NCI-H345 treated with DMSO at 0.1 percent for 48 hours (cell line): ENCODE measurements around the gene ACSL4.
"Not testable (repeated sequence)": the region's sequence is repeated elsewhere in the genome, so short reads cannot be mapped to it uniquely, and the experiment has no call there.

Source experiments
- DNase-seq: peaks from one replicate; lab custom pipeline; 2025; ENCODE audit not compliant: unreplicated experiment; lab: John Stamatoyannopoulos, UW

Gene ACSL4

DNA sequence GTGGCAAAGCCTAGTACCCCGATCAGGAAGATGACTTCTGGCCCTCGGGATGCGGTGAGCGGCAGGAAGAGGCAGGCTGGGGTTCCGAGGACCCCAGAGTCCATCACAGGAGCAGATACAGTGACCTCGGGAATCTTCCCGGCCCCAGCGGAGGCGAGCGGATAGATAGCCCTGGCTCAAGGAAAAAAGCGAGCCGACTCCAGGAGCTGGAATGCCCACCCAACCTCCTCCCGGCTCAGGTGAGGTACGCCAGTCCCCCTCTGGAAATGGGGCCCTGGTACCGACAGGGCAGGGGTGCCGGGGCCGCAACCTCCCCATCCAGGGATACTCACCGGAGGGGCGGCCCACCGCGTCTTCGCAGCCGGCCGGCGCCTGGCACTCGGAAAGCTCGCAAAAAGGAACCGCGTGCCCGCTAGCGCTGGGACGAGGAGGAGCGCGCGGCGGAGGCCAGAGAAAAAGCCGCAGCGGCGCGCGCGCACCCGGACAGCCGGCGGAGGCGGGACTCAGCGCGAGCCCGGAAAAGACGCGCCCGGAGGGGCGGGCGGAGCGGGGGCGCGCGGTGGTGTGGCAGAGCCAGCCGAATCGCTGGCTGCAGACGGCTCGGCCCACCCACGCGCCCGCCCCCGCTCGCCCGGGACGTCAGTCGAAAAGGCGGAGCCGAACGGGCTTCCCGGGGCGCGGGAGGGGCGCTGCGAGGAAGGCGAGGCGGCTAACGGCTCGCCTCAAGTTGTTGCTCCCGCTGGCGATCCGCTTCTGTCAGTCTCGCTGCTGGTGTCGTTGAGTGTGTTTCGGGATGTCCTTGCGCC, at the start of gene ACSL4:
Gene ACSL4, minus strand, starts transcription at position 451 of the 806 bp plus-strand sequence. CDS start 49,894 bp downstream, outside the sequence.
- peak; percentile 76 for DNase-seq

DNA sequence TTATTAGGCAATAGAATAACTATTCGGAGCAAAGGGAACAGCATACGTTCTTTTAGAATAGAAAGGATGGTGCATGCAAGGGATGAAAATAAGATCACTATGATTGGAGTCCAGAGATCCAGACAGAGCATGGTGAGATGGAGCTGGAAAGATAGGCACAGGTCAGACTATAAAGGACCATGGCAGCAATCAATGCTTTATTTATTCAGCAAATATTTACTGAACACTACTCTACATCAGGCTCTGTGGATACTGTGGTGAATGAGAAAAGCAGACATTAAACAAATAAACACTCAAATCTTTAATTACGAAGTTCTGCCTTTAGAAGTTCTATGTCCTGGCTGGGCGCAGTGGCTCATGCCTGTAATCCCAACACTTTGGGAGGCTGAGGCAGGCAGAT, 44.7 kb upstream of the ACSL4 start:
- DNase-seq: no peak

DNA sequence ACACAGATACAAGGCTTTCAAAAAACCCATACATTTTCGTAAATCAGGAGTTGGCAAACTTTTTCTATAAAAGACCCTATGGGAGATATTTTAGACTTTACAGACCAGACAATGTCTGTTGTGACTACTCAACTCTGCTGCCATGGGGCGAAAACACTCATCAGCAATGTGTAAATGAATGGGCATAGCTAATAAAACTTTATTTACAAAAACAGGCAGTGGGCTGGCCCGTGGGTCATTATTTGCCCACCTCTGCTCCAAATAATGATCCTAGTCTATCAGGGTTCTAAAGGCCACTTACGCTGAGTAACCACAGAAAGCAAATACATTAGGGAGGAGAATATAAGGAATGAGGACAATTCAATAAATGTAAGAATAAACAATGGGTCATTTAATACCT, 43.9 kb upstream of the ACSL4 start:
- no peak for DNase-seq

DNA sequence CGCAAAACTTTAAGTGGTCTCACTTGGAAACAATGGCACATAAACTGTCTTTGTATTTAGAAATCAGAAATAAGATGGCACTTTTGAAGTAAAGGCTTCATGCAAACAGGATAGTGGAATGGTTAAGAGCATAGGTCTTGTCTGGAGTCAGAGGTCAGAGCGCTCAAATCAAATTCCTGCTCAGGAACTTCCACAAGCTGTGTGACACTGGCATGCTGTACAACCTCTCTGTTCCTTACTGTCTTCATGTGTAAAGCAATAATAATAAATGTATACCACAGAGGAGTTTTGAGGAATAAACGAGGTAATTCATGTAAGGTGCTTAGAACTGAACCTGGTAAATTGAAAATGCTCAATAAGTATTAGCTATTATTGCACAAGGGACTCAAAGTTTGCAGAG, 43.4 kb upstream of the ACSL4 start:
- no peak for DNase-seq

DNA sequence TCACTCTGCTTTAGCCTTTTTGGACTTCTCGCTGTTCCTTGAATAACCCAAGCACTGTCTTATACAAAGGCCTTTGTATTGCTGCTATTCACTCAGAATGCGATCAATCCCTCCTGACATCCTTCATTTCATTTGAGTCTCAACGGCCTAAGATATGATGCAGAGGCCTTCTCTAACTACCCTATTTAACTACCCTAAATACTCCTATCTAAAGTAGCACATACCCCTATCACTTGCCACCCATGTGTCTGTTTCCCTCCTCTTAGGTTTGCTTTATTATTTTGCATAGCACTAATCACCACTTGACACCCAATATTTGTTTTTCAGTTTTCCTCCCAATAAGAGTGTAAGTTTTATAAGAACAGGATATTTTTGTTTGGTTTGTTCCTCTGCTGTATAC, 42.3 kb upstream of the ACSL4 start:
- no peak for DNase-seq

DNA sequence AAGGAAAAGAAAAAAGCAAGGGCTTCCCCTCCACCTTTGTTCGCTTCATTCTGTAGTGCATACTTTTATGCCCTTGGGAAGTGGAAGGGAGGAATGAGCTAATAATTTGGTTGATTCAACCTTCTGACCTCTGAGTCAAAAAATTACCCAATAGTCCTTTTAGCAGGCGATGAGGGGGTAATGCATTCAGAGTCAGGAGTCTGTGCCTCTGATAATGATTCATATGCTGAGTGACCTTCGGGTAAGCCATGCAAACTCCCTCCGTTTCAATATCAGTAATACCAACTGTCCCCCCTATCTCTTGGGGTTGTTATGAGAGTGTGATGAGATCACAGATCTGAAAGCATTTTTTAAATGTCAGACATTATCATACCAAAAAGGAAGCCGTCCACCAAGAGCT, 41.6 kb upstream of the ACSL4 start:
- DNase-seq: no peak

DNA sequence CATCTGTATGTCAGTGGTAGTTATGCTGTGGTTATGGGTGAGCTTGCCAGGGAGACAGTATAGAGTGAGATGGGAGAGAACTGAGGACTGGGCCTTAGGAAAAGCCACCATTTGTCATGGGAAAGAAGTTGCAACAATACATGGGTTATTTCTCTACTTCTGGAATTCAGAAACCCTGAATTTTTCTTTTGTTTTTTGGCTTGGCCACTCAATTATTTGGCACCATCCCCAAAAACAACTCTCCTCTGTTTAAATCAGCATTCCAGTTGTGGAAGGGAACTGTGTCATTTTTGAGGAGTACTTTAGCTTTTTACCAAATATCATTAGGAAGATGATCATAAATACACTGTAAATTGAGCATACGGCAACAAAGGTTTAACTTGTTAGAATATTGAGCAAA, 41.1 kb upstream of the ACSL4 start:
- no peak for DNase-seq

DNA sequence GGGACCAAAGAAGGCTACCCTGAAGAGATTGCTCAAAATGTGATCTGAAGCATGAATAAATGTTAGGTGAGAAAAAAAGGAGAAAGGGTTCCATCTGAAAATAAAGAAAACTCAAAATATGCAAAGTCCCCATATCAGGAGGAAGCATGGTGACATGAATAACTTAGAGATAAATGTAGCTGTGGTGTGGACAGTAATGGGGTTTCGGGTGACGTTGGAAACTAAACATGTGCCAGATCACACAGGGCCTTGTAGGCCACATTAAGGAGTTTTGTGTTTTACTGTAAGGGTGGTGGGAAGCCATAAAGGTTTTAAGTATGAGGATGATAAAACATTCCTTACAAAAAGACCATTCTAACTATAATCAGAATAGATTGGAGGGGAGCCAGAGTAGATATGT, 40.3 kb upstream of the ACSL4 start:
- DNase-seq: no peak

DNA sequence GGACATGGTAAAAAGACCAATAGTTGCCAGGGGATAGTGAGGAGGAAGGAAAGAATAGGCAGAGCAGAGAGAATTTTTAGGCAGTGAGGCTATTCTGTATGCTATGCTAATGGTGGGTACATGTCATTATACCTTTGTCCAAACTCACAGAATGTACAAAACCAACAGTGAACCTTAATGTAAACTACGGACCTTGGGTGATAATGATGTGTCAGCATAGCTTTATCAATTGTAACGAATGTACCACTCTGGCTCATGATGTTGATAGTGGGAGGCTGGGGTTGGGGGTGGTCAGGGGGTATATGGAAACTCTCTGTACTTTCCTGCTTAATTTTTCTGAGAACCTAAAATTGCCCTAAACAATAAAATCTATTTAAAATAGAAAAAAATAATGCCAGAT, 37.7 kb upstream of the ACSL4 start:
- DNase-seq: no peak

DNA sequence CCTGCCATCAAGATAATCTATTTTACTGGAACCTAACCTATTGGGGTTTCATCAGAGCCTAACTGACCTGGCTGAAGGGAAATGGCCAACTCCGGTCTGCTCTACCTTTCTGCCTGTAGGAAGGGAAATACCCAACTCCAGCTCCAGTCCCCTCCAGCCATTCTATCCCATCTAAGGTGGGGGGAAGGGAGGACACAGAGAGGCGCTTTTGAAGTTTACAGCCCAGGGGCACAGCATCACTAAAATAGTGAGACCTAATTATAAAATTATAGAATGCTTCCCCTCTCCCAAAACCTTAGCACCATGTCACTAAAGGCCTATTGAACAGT, 27.8 kb upstream of the ACSL4 start:
- DNase-seq: no peak

DNA sequence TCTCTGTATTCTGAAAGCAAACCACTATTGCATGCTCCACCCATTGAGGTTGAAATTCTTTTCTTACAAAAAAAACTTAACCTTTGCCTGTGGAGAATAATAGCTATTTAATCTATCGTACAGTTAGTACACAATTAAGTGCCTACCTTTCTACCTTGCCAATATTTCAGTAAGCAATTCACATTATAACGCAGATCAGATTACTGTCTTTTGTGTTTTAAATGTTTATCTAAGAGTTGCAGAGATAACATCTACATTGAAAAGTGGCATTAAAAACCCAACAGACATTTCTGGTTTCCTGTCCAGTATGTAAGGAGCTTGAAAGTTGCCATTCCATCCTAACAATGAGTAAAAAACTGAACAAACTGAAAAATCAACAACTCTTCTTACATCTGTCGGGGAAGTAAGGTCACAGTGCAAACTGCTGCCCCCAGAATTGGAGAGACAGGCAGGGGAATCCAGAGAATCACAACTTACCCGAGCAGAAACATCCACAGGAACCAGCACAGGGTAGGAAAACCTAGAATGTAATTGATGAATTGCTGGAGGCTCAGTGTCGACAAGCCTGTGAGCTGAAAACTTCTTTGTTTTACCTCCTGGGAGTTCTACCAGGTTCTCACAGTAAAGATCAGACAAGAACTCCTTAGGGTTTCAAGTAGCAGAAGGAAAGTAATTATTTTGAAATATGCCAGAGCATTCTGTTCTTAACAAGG, 27.3 kb upstream of the ACSL4 start:
- no peak for DNase-seq

DNA sequence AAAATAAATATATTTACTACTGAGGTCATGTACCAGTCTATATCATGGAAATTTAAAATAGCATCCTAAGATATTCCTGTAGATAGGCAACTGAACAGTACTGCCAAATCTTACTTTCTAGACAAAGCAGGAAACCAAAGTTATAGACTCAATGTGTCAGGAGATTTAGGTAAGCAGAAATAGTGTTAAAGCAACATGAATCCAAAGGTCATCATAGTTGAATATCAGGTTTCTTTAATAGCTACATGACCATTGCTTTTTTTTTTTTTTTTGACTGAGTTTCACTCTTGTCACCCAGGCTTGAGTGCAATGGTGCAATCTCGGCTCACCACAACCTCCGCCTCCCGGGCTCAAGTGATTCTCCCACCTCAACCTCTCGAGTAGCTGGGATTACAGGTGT, 20.2 kb upstream of the ACSL4 start:
- no peak for DNase-seq

DNA sequence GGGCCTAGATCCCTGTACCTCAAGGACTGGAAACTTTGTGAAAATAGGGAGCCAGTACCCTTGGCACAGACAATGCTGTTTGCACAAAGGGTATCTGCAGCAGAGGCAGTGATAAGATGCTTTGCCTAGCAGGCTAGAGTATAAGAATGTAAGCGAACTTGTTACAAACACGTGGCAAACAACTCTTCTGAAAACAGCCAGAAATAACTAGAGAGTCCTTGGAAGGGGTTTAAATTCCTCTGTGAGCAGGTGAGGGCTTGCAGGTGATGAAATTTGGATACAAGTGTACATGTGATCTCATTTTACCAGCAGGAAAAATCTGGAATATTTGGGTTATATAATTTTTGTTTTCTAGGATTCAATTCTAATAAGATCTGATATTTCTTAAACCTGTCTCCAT, 18.6 kb upstream of the ACSL4 start:
- DNase-seq: no peak

DNA sequence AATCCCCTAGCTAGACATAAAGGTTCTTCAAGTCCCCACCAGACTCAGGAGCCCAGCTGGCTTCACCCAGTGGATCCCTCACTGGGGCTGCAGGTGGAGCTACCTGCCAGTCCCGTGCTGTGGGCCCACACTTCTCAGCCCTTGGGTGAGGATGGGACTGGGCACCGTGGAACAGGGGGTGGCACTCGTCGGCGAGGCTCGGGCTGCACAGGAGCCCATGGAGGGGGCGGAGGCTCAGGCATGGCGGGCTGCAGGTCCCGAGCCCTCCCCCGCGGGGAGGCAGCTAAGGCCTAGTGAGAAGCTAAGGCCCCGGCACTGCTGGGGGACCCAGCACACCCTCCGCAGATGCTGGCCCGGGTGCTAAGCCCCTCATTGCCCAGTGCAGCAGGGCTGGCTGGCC, 16.1 kb upstream of the ACSL4 start:
- DNase-seq: no peak

DNA sequence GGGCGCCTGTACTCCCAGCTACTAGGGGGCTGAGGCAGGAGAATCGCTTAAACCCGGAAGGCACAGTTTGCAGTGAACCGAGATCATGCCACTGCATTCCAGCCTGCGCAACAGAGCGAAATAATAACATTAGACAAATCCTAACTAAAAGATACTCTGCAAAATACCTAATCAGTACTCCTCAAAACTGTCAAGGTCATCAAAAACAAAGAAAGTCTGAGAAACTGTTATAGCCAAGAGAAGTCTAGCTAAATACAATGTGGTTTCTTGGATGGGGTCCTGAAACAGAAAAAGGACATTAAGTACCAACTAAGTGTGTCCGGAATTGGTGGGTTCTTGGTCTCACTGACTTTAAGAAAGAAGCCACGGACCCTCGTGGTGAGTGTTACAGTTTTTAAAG, 14.6 kb upstream of the ACSL4 start:
- DNase-seq: no peak

DNA sequence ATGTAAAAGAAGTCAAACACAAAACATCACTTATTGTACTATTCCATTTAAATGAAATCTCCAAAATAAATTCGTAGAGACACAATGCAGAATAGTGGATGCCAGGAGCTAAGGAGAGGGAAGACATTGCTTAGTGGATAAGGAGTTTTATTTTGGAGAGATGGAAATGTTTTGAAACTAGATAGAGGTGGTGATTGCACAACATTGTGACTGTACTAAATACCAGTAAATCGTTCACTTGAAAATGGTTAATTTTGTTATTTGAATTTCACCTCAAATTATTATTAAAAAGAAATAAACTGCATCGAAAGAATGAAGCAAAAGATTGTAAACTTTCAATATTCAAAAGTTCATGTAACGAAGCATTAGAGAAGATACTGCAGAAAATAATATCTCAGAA, 9.7 kb upstream of the ACSL4 start:
- DNase-seq: no peak

DNA sequence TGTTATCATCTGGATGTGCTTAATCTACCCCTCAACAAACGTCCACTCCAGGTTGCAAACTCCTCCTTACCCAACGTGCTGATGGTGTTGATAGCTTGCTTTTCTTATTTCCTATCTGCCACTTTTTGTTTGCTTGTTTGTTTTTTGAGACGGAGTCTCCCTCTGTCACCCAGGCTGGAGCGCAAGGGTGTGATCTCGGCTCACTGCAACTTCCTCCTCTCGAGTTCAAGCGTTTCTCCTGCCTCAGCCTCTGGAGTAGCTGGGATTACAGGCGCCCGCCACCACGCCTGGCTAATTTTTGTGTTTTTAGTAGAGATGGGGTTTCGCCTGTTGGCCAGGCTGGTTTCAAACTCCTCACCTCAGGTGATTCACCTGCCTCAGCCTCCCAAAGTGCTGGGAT, 7.8 kb upstream of the ACSL4 start:
- DNase-seq: not testable (repeated sequence)

DNA sequence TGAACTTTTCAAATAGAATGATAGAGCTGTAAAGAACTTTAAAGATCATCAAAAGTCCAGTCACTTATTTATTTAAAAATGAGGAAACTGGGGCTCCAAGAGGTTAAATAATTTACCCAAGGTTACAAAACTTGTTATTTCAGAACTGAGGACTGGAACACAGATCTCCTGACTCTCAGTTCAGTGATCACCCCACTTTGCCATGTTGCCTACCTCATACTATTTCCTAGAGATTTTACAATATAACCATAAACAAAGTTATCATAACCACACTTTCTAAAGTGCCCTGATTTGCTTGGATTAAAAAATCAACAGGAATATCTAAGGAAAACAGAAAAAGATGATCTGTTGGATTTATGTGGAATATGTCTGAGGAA, 7.4 kb upstream of the ACSL4 start:
- DNase-seq: no peak

DNA sequence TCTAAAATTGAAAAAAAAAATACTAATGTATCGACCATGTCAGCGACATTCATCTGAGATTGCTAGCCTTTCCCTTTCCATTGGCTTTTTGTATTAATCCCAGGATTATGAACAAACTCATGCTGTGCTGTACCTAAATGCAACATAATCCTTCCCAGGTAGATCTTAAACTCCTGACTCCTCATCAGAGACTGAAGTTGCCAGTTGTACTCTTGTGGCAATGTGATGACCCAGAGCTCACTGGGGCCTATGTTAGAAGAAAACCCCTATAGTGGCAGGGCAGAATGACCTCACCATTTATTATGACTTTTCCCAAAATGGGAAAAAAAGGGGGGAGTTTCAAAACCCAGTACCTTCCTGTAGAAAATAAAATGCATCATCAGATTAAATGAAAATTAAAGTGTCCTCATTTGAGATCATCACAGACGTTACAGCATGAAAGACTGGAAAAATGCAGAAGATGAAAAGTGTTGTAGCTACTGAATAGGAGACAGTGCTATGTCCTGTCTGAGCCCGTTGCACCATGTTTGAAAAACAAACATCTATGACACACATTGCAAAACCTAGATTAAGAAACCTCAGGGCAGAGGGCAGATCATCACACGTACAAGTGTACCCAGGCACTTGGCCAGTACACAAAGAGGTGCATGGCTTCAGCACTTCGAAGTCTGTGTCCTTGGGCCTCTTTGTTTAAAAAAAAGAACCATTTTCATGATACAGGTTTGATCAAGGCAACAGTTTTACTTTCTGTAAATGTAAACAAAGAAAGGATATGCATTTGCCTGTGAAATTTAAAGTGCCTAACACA, 6.8 kb upstream of the ACSL4 start:
- no peak for DNase-seq

DNA sequence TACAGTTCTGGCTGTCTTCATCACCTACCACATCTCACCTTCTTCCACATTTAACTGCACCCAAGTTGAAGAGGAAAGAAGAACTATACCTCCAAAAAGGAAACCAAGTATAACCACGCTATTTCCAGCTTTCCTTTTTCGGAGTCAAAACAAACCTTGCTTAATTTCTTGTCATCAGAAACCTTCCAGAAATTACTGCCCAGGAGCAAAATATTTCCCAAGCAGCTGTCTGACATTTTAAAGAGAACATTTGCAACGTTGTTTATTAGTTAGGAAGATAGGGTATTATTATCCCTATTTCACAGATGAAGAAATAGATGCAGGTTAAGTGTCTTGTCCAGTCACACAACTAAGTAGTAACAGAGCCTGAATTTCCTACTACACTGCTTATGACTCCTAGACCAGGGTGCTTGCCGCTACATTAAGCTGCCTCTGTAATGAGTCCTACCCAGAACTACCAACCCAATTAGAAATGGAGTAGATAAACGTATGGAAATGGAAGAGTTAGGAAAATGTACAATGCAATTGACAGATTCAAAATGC, 2.2 kb upstream of the ACSL4 start:
- DNase-seq: no peak

DNA sequence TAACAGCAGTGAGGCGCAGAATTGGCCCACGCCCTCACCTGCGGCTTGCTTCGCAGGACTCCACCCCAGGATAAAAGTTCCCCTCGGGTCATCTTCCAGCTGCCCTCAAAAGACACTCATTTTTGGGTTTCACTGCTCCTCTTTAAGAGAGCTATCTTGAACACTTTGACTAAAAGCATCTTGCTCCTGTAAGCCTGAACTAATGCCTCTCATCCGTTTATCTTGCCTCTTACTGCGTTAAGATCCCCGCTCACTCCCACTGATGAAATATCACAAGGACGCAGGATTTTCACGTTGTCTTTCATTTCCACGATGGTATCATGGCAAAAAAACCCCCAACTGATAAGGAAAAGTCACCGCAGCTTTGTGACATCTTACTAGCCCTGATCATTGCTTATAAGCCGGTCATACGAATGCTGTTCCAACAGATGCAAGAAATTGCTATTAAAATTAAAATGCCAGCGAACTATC, 591 bp upstream of the ACSL4 start:
- no peak for DNase-seq
